ENCODE measurements around the gene MEN1. TPM values are rescaled to one million over a fixed set of nuclear protein-coding genes. Genes with fewer than 3 reads are reported as not detected.

The MEN1 gene
- total RNA-seq, 1 experiment from 2014 or later, result 54.5 TPM

DNA sequence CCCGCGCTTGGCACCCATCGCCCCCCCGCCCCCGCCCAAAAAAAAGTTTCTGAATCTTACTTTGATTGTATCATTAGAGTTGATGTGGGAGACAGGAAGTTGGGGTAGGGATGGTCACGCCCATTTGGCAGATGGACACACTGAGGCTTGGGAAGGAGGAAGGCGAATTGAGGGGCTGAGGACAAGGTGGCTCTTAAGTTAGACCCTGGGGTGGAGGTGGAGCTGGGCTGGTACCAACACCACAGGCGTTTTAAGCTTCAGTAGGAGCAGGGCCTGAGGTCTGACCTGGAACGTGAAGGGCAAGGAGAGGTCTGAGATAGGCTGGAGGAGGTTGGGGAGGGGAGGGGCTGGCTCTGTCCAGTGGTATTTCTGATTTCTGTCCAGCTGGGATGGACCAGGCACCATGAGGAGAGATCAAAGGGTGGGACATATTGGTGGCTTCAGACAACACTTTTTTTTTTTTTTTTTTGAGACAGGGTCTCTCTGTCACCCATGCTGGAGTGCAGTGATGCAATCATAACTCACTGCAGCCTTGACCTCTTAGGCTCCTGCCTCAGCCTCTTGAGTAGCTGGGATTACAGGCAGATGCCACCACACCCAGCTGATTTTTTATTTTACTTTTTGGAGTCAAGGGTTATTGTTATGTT is 34.9 kb upstream of the MEN1 start:
- ChIA-PET CTCF (interaction anchor here (1.3 kb wide), 1 partner anchor 152 kb away, joined by 6 read pairs; the partner anchor contains the start of gene BATF2), POLR2A (interaction anchor here (0.6 kb wide), 1 partner anchor 73 kb away, joined by 6 read pairs; no protein-coding TSS in a partner anchor)
- no peak for DNase-seq (ENCODE audit: low read depth, low spot score)
- BruUV-seq (replicated peaks), result no TSS peak
- peak overlapping the region; percentile 42 to 50 for H3K4me3 ChIP-seq (ENCODE audit: low read depth in 2 of 2, low read length in 2 of 2)
- no peaks in the 10 kb centered on the region for H3K9me3 ChIP-seq (ENCODE audit: control insufficient read depth, insufficient read depth, low read depth, low read length)
- TF ChIP-seq TCF7L2 (IDR thresholded peaks at IDR 0.05; ENCODE audit: low read depth, low read length), result peak; percentile 66; the same call in 1 of the 2 replicates
- TF ChIP-seq, protein P1, sequence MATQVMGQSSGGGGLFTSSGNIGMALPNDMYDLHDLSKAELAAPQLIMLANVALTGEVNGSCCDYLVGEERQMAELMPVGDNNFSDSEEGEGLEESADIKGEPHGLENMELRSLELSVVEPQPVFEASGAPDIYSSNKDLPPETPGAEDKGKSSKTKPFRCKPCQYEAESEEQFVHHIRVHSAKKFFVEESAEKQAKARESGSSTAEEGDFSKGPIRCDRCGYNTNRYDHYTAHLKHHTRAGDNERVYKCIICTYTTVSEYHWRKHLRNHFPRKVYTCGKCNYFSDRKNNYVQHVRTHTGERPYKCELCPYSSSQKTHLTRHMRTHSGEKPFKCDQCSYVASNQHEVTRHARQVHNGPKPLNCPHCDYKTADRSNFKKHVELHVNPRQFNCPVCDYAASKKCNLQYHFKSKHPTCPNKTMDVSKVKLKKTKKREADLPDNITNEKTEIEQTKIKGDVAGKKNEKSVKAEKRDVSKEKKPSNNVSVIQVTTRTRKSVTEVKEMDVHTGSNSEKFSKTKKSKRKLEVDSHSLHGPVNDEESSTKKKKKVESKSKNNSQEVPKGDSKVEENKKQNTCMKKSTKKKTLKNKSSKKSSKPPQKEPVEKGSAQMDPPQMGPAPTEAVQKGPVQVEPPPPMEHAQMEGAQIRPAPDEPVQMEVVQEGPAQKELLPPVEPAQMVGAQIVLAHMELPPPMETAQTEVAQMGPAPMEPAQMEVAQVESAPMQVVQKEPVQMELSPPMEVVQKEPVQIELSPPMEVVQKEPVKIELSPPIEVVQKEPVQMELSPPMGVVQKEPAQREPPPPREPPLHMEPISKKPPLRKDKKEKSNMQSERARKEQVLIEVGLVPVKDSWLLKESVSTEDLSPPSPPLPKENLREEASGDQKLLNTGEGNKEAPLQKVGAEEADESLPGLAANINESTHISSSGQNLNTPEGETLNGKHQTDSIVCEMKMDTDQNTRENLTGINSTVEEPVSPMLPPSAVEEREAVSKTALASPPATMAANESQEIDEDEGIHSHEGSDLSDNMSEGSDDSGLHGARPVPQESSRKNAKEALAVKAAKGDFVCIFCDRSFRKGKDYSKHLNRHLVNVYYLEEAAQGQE (IDR thresholded peaks at IDR 0.05; ENCODE audit: insufficient read depth in 1 of 2, low read depth in 2 of 2, low read length in 1 of 2), result no peak
- peak overlapping the region; percentile 37; the same call in 1 of the 2 replicates for H3K27ac ChIP-seq (ENCODE audit: low read length)
- H3K36me3 ChIP-seq (ENCODE audit: control insufficient read depth, insufficient read depth, low read length), result no peaks in the 10 kb centered on the region; the same call in 1 of the 2 replicates
- no peak for ATAC-seq
- intact Hi-C loops (cut with micrococcal nuclease; ENCODE audit: unreplicated experiment), result loop anchor here (5.0 to 10.0 kb wide), 3 partner anchors 152 to 270 kb away; partner anchors contain the start of genes BATF2, SNX15, TM7SF2 and ZNHIT2
- H3K27me3 ChIP-seq (ENCODE audit: control insufficient read depth, insufficient read depth, low read length), result no peaks in the 10 kb centered on the region
- in situ Hi-C loops (cut with HindIII; ENCODE audit: low pct_unique_long_range_greater_than_20kb, low sequenced_read_pairs), result no loop called here
- H3K4me1 ChIP-seq (ENCODE audit: control insufficient read depth, insufficient read depth, low read length), result peaks cover 50% of the 10 kb centered on the region

DNA sequence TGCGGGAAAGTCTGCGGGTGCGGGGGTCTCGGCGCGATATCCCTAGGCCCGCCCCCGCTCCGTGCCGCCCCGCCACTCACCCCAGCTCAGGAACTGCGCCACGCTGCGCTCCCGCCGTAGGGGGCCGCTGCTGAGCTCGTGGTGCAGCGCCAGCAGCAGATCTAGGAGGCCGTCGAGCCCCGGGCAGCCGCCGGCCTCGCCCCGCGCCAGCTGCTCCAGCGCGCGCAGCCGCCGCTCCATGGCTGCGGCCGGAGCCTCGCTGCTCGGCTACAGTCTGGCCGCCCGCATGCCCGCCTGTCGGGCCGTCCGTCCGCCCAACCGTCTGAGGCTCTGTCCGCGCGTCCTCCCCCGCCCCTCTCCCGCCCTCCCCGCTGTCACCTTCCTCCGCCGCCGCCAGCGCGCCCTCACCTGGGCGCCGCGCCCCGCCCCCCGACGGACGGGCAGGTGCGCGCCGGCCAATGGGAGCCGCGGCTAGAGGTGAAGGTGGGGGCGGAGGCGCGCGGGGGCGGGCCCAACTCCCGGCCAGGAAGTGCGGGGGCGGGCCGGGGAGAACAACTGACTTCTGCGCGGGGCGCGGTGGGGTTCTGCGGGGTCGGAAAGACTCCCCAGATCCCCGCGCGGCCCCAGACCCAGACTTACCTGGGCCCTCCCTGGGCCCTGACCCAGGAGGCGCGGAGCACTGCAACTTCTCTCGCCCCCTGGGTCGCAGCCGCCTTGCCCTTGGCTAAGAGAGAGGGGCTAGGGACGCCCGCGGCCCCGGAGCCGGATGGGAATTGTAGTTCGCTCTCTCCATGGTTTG is 34.2 kb upstream of the MEN1 start, which contains the start of gene CDC42BPG:
TSS of gene CDC42BPG (minus strand) at position 324 of the 799 bp plus-strand sequence. CDS start at position 240, 84 bp downstream.
- Histone ChIP-seq H3K4me1 (ENCODE audit: control insufficient read depth, insufficient read depth, low read length) (peaks cover 43% of the 10 kb centered on the region), H3K4me3 (ENCODE audit: low read depth in 2 of 2, low read length in 2 of 2) (peak within 1 kb of the TSS; percentile 42 to 50), H3K9me3 (ENCODE audit: control insufficient read depth, insufficient read depth, low read depth, low read length) (no peaks in the 10 kb centered on the region), H3K36me3 (ENCODE audit: control insufficient read depth, insufficient read depth, low read length) (no peaks in the 10 kb centered on the region; the same call in 1 of the 2 replicates), H3K27ac (ENCODE audit: low read length) (peak within 1 kb of the TSS; percentile 37; the same call in 1 of the 2 replicates), H3K27me3 (ENCODE audit: control insufficient read depth, insufficient read depth, low read length) (no peaks in the 10 kb centered on the region)
- in situ Hi-C loops (cut with HindIII; ENCODE audit: low pct_unique_long_range_greater_than_20kb, low sequenced_read_pairs), result no loop called here
- DNase-seq (ENCODE audit: low read depth, low spot score) (no peak), ATAC-seq (peak; percentile 60)
- intact Hi-C loops (cut with micrococcal nuclease; ENCODE audit: unreplicated experiment), result loop anchor here (5.0 to 10.0 kb wide), 3 partner anchors 153 to 270 kb away; partner anchors contain the start of genes BATF2, SNX15, TM7SF2 and ZNHIT2
- BruUV-seq (replicated peaks), result no TSS peak
- ChIA-PET POLR2A (interaction anchor here (0.6 kb wide), 1 partner anchor 73 kb away, joined by 6 read pairs; no protein-coding TSS in a partner anchor), CTCF (interaction anchor here (0.6 to 1.3 kb wide), 6 partner anchors 8 to 153 kb away, joined by 3 to 6 read pairs (median 3); partner anchors contain the start of gene BATF2)
- TF ChIP-seq POLR2AphosphoS5 (IDR thresholded peaks at IDR 0.05; ENCODE audit: low read depth, low read length) (no peak), TCF7L2 (IDR thresholded peaks at IDR 0.05; ENCODE audit: low read depth, low read length) (no peak), SIN3A (IDR thresholded peaks at IDR 0.05; ENCODE audit: borderline replicate concordance, insufficient read depth, low read depth, low read length) (peak; percentile 29; the same call in 1 of the 2 replicates)
- TF ChIP-seq, protein P1 (IDR thresholded peaks at IDR 0.05; ENCODE audit: insufficient read depth in 1 of 2, low read depth in 2 of 2, low read length in 1 of 2), result no peak
- TF ChIP-seq, protein P2, sequence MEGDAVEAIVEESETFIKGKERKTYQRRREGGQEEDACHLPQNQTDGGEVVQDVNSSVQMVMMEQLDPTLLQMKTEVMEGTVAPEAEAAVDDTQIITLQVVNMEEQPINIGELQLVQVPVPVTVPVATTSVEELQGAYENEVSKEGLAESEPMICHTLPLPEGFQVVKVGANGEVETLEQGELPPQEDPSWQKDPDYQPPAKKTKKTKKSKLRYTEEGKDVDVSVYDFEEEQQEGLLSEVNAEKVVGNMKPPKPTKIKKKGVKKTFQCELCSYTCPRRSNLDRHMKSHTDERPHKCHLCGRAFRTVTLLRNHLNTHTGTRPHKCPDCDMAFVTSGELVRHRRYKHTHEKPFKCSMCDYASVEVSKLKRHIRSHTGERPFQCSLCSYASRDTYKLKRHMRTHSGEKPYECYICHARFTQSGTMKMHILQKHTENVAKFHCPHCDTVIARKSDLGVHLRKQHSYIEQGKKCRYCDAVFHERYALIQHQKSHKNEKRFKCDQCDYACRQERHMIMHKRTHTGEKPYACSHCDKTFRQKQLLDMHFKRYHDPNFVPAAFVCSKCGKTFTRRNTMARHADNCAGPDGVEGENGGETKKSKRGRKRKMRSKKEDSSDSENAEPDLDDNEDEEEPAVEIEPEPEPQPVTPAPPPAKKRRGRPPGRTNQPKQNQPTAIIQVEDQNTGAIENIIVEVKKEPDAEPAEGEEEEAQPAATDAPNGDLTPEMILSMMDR (IDR thresholded peaks at IDR 0.05), result peak; percentile 93

All from Panc1 (cell line).